B cell (primary cell): ENCODE results near the gene RBPJ.

Experiments
- CTCF ChIP-seq: fragments of 200-600 bp; IDR thresholded peaks from one replicate; pipeline ENCODE4 v1.8.0; 2022; ENCODE audit warnings: antibody characterized with exemption, mild to moderate bottlenecking
- EZH2 ChIP-seq: IDR thresholded peaks from 2 replicates; pipeline ENCODE4 v1.6.1; 2012; ENCODE audit warnings: borderline replicate concordance, low read depth, mild to moderate bottlenecking, moderate library complexity, low read length; ENCODE audit not compliant: insufficient read depth, poor library complexity, severe bottlenecking

- TF ChIP-seq CTCF, result no peak
- no peak for TF ChIP-seq EZH2
Observed at GRCh38 chr4:26365537-26366150, 44.8 kb downstream of the RBPJ start.
